H1 (cell line): Measurements from ENCODE around the gene SMC3. TPM values are rescaled to one million over a fixed set of nuclear protein-coding genes. Genes with fewer than 3 reads are reported as not detected.

ENCODE experiments used
- CTCF ChIA-PET: fragments of 300-600 bp; sonication (Branson Sonifier 250); formaldehyde crosslinking; loops from one replicate; lab custom pipeline; 2021; ENCODE audit not compliant: partially characterized antibody; lab: Charles Lee
- POLR2A ChIA-PET: fragments of 300-600 bp; sonication (Branson Sonifier 250); formaldehyde crosslinking; loops from one replicate; lab custom pipeline; 2021; ENCODE audit warnings: inconsistent platforms; ENCODE audit not compliant: partially characterized antibody; lab: Charles Lee
- DNase-seq, 2 experiments: peaks; one replicate each; pipeline versions ENCODE4 v3.0.0 to v3.0.0-alpha.2; 2010 to 2022; ENCODE audit warnings: low spot score in 2 of 2, low read depth in 1 of 2, mixed read lengths in 1 of 2
- FAIRE-seq: peaks from 2 replicates; lab custom pipeline; 2011; peaks lifted over from hg19 to GRCh38; lab: Jason Lieb, UNC
- H2AFZ ChIP-seq: 2 replicates; pipeline ENCODE4 v1.8.1; 2012; ENCODE audit warnings: low read length, inconsistent platforms
- H2AK5ac ChIP-seq: 2 replicates; pipeline ENCODE4 v1.6.1; 2013; ENCODE audit warnings: low read depth, low read length
- H2BK120ac ChIP-seq: replicated peaks from 2 replicates; pipeline ENCODE3; 2013; ENCODE audit warnings: low read depth, low read length, inconsistent platforms
- H2BK12ac ChIP-seq: 2 replicates; pipeline ENCODE4 v1.6.1; 2013; ENCODE audit warnings: low read depth, low read length
- H2BK15ac ChIP-seq: 2 replicates; pipeline ENCODE4 v1.6.1; 2013; ENCODE audit warnings: low read length
- H2BK20ac ChIP-seq: 2 replicates; pipeline ENCODE4 v1.6.1; 2013; ENCODE audit warnings: low read length
- H2BK5ac ChIP-seq: 2 replicates; pipeline ENCODE4 v1.6.1; 2013; ENCODE audit warnings: low read depth, low read length
- H3K14ac ChIP-seq: 2 replicates; pipeline ENCODE4 v1.6.1; 2013; ENCODE audit warnings: inconsistent platforms; ENCODE audit not compliant: insufficient read length
- H3K18ac ChIP-seq: 2 replicates; pipeline ENCODE4 v1.6.1; 2013; ENCODE audit warnings: low read length; ENCODE audit errors: extremely low read depth
- H3K23ac ChIP-seq: 2 replicates; pipeline ENCODE4 v1.6.1; 2013; ENCODE audit warnings: inconsistent platforms; ENCODE audit not compliant: insufficient read length
- H3K23me2 ChIP-seq: 2 replicates; pipeline ENCODE4 v1.6.1; 2013; ENCODE audit warnings: low read depth, low read length
- H3K27ac ChIP-seq: 2 replicates; pipeline ENCODE4 v1.6.1; 2011; ENCODE audit warnings: low read depth, low read length, inconsistent platforms
- H3K27me3 ChIP-seq, 4 experiments: replicated peaks in 1 of 4; 1 replicate in 1 of 4; 2 replicates in 3 of 4; pipeline versions ENCODE4 v1.6.1 to v1.8.1; 2011 to 2013; ENCODE audit warnings: low read length in 3 of 4, mild to moderate bottlenecking in 3 of 4, inconsistent platforms in 2 of 4, mixed read lengths in 2 of 4, moderate library complexity in 1 of 4; ENCODE audit not compliant: control insufficient read depth in 3 of 4, insufficient read depth in 3 of 4; ENCODE audit errors: extremely low read depth in 1 of 4
- H3K36me3 ChIP-seq, 4 experiments: 2 replicates each; pipeline versions ENCODE4 v1.6.1 to v1.8.1; 2011 to 2013; ENCODE audit warnings: mild to moderate bottlenecking in 4 of 4, low read length in 3 of 4, moderate library complexity in 2 of 4, control low read depth in 1 of 4, inconsistent platforms in 1 of 4; ENCODE audit not compliant: insufficient read depth in 4 of 4, control insufficient read depth in 2 of 4
- H3K4ac ChIP-seq: replicated peaks from 2 replicates; pipeline ENCODE3; 2013; ENCODE audit warnings: low read length, low read depth, mixed read lengths, inconsistent platforms; ENCODE audit not compliant: insufficient read length
- H3K4me1 ChIP-seq, 4 experiments: replicated peaks in 1 of 4; 1 replicate in 1 of 4; 2 replicates in 3 of 4; pipeline versions ENCODE4 v1.6.1 to v1.8.1; 2011 to 2013; ENCODE audit warnings: low read length in 3 of 4, inconsistent platforms in 2 of 4, mixed read lengths in 1 of 4; ENCODE audit not compliant: insufficient read depth in 4 of 4, control insufficient read depth in 3 of 4
- H3K4me2 ChIP-seq, 2 experiments: 2 replicates each; pipeline versions ENCODE4 v1.6.1 to v1.8.1; 2011 to 2013; ENCODE audit warnings: low read depth in 2 of 2, low read length in 2 of 2, control low read depth in 1 of 2, inconsistent platforms in 1 of 2, mild to moderate bottlenecking in 1 of 2; ENCODE audit not compliant: insufficient read depth in 1 of 2
- H3K4me3 ChIP-seq, 4 experiments: fragments of 200-600, 300-600 bp in 1 of 4; sonication (generic), shearing (Covaris generic), sonication (Bioruptor Twin) in 1 of 4; 2 replicates each; pipeline versions ENCODE4 v1.5.1 to v1.8.1; 2011 to 2016; ENCODE audit warnings: low read length in 4 of 4, low read depth in 3 of 4, control low read depth in 2 of 4, inconsistent platforms in 2 of 4, mild to moderate bottlenecking in 2 of 4, mixed read lengths in 1 of 4, moderate library complexity in 1 of 4; ENCODE audit not compliant: insufficient read depth in 2 of 4; ENCODE audit errors: extremely low read depth in 1 of 4
- H3K56ac ChIP-seq: replicated peaks from 2 replicates; pipeline ENCODE3; 2013; ENCODE audit warnings: low read depth, mild to moderate bottlenecking, mixed read lengths, low read length, inconsistent platforms; ENCODE audit not compliant: insufficient read length
- H3K79me1 ChIP-seq: 2 replicates; pipeline ENCODE4 v1.6.1; 2013; ENCODE audit warnings: low read depth, low read length, control low read depth
- H3K79me2 ChIP-seq, 2 experiments: 2 replicates each; pipeline versions ENCODE4 v1.6.1 to v1.8.1; 2012 to 2013; ENCODE audit warnings: low read length in 2 of 2, mild to moderate bottlenecking in 2 of 2, inconsistent platforms in 1 of 2; ENCODE audit not compliant: insufficient read depth in 2 of 2, control insufficient read depth in 1 of 2
- H3K9ac ChIP-seq, 4 experiments: replicated peaks in 1 of 4; 1 replicate in 1 of 4; 2 replicates in 3 of 4; pipeline versions ENCODE4 v1.6.1 to v1.8.1; 2011 to 2013; ENCODE audit warnings: low read depth in 3 of 4, low read length in 3 of 4, control low read depth in 2 of 4, mild to moderate bottlenecking in 2 of 4, moderate library complexity in 2 of 4, inconsistent platforms in 1 of 4; ENCODE audit errors: extremely low read depth in 1 of 4
- H3K9me3 ChIP-seq, 2 experiments: 2 replicates each; pipeline versions ENCODE4 v1.6.1 to v1.8.1; 2012 to 2013; ENCODE audit warnings: mild to moderate bottlenecking in 2 of 2, moderate library complexity in 2 of 2, control low read depth in 1 of 2, inconsistent platforms in 1 of 2, low read depth in 1 of 2, low read length in 1 of 2, mixed read lengths in 1 of 2; ENCODE audit not compliant: insufficient read depth in 2 of 2
- H4K20me1 ChIP-seq, 2 experiments: replicated peaks in 1 of 2; 2 replicates each; pipeline versions ENCODE3 to v1.8.1; 2011 to 2013; ENCODE audit warnings: inconsistent platforms in 2 of 2, low read length in 2 of 2, mild to moderate bottlenecking in 1 of 2; ENCODE audit not compliant: insufficient read depth in 2 of 2, control insufficient read depth in 1 of 2
- H4K5ac ChIP-seq: 2 replicates; pipeline ENCODE4 v1.6.1; 2013; ENCODE audit warnings: low read length, low read depth, mixed read lengths, inconsistent platforms; ENCODE audit not compliant: insufficient read length
- H4K8ac ChIP-seq: 2 replicates; pipeline ENCODE4 v1.8.0; 2013; ENCODE audit warnings: mild to moderate bottlenecking, moderate library complexity, low read length, inconsistent platforms; ENCODE audit not compliant: insufficient read depth; ENCODE audit errors: extremely low read depth
- H4K91ac ChIP-seq: replicated peaks from 2 replicates; pipeline ENCODE3; 2013; ENCODE audit warnings: low read length, mixed read lengths, inconsistent platforms; ENCODE audit not compliant: insufficient read length
- CEBPB ChIP-seq: IDR thresholded peaks from 2 replicates; pipeline ENCODE4 v1.6.1; 2012; ENCODE audit warnings: low read depth, low read length
- CREB1 ChIP-seq: IDR thresholded peaks from 2 replicates; pipeline ENCODE4 v1.6.1; 2012; ENCODE audit warnings: inconsistent platforms
- EP300 ChIP-seq, 2 experiments: IDR thresholded peaks; 1 replicate in 1 of 2; 2 replicates in 1 of 2; pipeline ENCODE4 v1.6.1; 2011 to 2012; ENCODE audit warnings: low read depth in 2 of 2, low read length in 2 of 2, mild to moderate bottlenecking in 2 of 2, borderline replicate concordance in 1 of 2, inconsistent platforms in 1 of 2, moderate library complexity in 1 of 2
- FOSL1 ChIP-seq: IDR thresholded peaks from 2 replicates; pipeline ENCODE4 v1.6.1; 2011; ENCODE audit warnings: mild to moderate bottlenecking, low read depth, low read length, moderate library complexity; ENCODE audit not compliant: insufficient read depth
- JUN ChIP-seq: IDR thresholded peaks from 2 replicates; pipeline ENCODE4 v1.6.1; 2011; ENCODE audit warnings: low read depth, mild to moderate bottlenecking, improper control_type of control experiment, low read length
- POLR2AphosphoS5 ChIP-seq: IDR thresholded peaks from 2 replicates; pipeline ENCODE4 v1.6.1; 2011; ENCODE audit warnings: low read depth, low read length
- SP2 ChIP-seq: IDR thresholded peaks from 2 replicates; pipeline ENCODE4 v1.6.1; 2012; ENCODE audit warnings: mild to moderate bottlenecking, low read length, inconsistent platforms
- ZNF274 ChIP-seq: IDR thresholded peaks from 2 replicates; pipeline ENCODE4 v1.7.0; 2012; ENCODE audit warnings: low read length, borderline replicate concordance; ENCODE audit errors: extremely low read depth
- WGBS, 2 experiments: shearing (Covaris generic) in 1 of 2; methylation state at CpG; one replicate each; pipeline versions ENCODE4 v1.1.6 to v1.1.7; 2013 to 2015; ENCODE audit warnings: low lambda C conversion rate in 2 of 2, mixed read lengths in 2 of 2, inconsistent platforms in 1 of 2, low coverage in 1 of 2, missing lambda C conversion rate in 1 of 2; ENCODE audit not compliant: insufficient replicate concordance in 2 of 2, insufficient coverage in 1 of 2, insufficient read length in 1 of 2; ENCODE audit errors: extremely low coverage in 1 of 2, missing lambda C conversion rate in 1 of 2; 5-methylcytosine and 5-hydroxymethylcytosine counted together
- polyA plus RNA-seq, 7 experiments: library from polyadenylated mRNA; depleted of rRNA in 3 of 7; stranded (reverse) in 5 of 7; unstranded in 2 of 7; fragments of >200 nt in 5 of 7; fragments of 200-250 nt in 2 of 7; gene quantifications; 1 replicate in 5 of 7; 2 replicates in 1 of 7; 4 replicates in 1 of 7; pipeline versions ENCODE4 v1.2.1 to v1.2.3, GENCODE V29; 2011 to 2013; ENCODE audit warnings: missing spikeins in 2 of 7, mixed read lengths in 2 of 7
- total RNA-seq: library from RNA; stranded (reverse); fragmentation: NEBNext Ultra II Directional; extraction: Animal tissue kit (Norgen Biotek cat#: 25700); gene quantifications from 2 replicates; pipeline ENCODE4 v1.2.1, GENCODE V29; 2021

The SMC3 gene
- total and polyA plus RNA-seq, 2 of the 8 experiments (the other 6 are each of a cell fraction or from before 2014, with no cell fraction given), result 12.7 to 93.4 TPM

GRCh38 chr10:110651044-110651958, 83.8 kb downstream of the SMC3 start:
- ChIA-PET CTCF (interaction anchor here (0.5 kb wide), 1 partner anchor 13 kb away, joined by 3 read pairs; no protein-coding TSS in a partner anchor), POLR2A (no interaction called here)
- Histone ChIP-seq H3K23me2 (no peaks in the 10 kb centered on the region), H3K56ac (no peak overlapping the region), H3K79me1 (no peaks in the 10 kb centered on the region), H3K4me3 (no peak overlapping the region), H4K91ac (no peak overlapping the region), H2BK12ac (no peak overlapping the region), H3K23ac (no peak overlapping the region), H4K5ac (no peak overlapping the region), H2BK5ac (no peak overlapping the region), H3K79me2 (no peaks in the 10 kb centered on the region), H3K36me3 (no peaks in the 10 kb centered on the region), H2BK15ac (no peak overlapping the region), H2AFZ (no peak overlapping the region), H3K27me3 (peaks cover 0 to 4% (median 1%) of the 10 kb centered on the region in 4 experiments; a peak in 4 of 7 replicates), H3K18ac (no peak overlapping the region), H3K9ac (no peak overlapping the region), H2AK5ac (no peak overlapping the region), H3K27ac (no peak overlapping the region), H4K20me1 (no peaks in the 10 kb centered on the region), H3K9me3 (no peaks in the 10 kb centered on the region), H3K4me2 (no peak overlapping the region), H2BK120ac (no peak overlapping the region), H2BK20ac (no peak overlapping the region), H3K4ac (no peak overlapping the region), H3K4me1 (peaks cover 0 to 9% (median 3%) of the 10 kb centered on the region in 4 experiments; a peak in 2 of 7 replicates), H4K8ac (peak overlapping the region; percentile 68; the same call in 1 of the 2 replicates), H3K14ac (no peak overlapping the region)
- FAIRE-seq (no peak), DNase-seq (no peak)
- 76% methylated on average over 12 of the region's 12 CpGs; no CpG with 5 or more reads in 1 of the 2 experiments for WGBS, 2 experiments
- no peak for TF ChIP-seq EP300 (IDR thresholded peaks at IDR 0.05; ENCODE audit: borderline replicate concordance in 1 of 2, low read depth in 2 of 2, low read length in 2 of 2)
- TF ChIP-seq CREB1, result no peak
- TF ChIP-seq FOSL1, result no peak
- TF ChIP-seq CEBPB, result no peak
- no peak for TF ChIP-seq JUN
- TF ChIP-seq POLR2AphosphoS5, result no peak
- no peak for TF ChIP-seq SP2
- no peak for TF ChIP-seq ZNF274
